ENCODE measurements around the gene SH3RF3. TPM values are rescaled to one million over a fixed set of nuclear protein-coding genes. Genes with fewer than 3 reads are reported as not detected.
A peak's percentile ranks its signal among the peaks of the same experiment; 100 is the strongest.

Gene SH3RF3
- total and polyA plus RNA-seq, 10 of the 15 experiments (the other 5 are each of a cell fraction or from before 2014, with no cell fraction given) = 0.08 to 8.8 (median 2.3) TPM

DNA sequence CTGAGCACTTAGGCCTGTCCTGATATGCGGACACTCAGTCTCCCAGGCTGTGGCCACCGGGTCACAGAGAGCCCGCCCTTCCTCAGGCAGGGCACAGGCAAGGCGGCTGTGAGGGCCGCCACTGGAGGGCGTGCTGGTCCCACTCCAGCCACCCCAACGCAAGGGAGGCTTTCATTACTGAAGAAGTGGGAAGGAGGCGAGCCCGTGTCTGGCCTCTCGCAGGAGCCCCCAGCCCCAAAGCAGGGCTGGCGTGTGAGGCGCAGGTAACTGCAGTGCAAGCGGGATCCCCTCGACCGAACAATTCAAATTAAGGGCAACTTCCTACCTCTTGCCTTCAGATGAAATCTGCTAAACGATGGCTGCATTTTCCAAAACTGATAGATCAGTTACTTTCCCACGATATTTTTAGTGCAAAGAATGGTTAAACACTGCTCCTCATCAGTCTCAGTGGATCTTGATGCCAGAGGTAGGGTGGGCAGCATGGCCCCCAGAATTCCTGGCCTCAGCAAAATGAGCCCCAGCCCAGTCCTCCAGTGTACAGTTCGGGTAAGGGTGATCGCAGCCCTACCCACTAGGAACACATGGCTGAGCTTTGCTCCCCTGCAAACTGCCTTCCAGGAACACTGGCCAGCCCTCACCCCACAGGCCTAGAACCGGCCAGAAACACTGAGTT, 387.6 kb downstream of the SH3RF3 start (continued):
- TF ChIP-seq RAD21 (IDR thresholded peaks at IDR 0.05; ENCODE audit: insufficient read depth, low read depth, low read length) (peak; percentile 80), WRNIP1 (IDR thresholded peaks at IDR 0.05; ENCODE audit: borderline replicate concordance, low read depth, low read length) (no peak), TARDBP (IDR thresholded peaks at IDR 0.05; ENCODE audit: borderline replicate concordance) (no peak), BHLHE40 (IDR thresholded peaks at IDR 0.05; ENCODE audit: borderline replicate concordance in 1 of 2, low read depth in 2 of 2, low read length in 1 of 2) (0 out of 4 replicates have a peak, but pooled peaks of 1 of the 2 experiments have one; percentile 5), SMC3 (IDR thresholded peaks at IDR 0.05; ENCODE audit: borderline replicate concordance, low read length) (peak; percentile 65), SPI1 (IDR thresholded peaks at IDR 0.05; ENCODE audit: borderline replicate concordance, insufficient read depth, low read depth, low read length) (no peak), ZZZ3 (IDR thresholded peaks at IDR 0.05; ENCODE audit: control insufficient read depth, insufficient read length, low read depth) (no peak), SP1 (IDR thresholded peaks at IDR 0.05; ENCODE audit: low read depth, low read length) (no peak), MYC (IDR thresholded peaks at IDR 0.05; ENCODE audit: insufficient read depth, insufficient read length, insufficient replicate concordance, low read length, severe bottlenecking) (no peak), EZH2 (IDR thresholded peaks at IDR 0.05; ENCODE audit: borderline replicate concordance, control insufficient read depth, low read depth, low read length) (no peak), NFYB (IDR thresholded peaks at IDR 0.05; ENCODE audit: insufficient read depth, low read depth, low read length) (no peak)

Measured in GM12878 (cell line).